Upper lobe of left lung (tissue), 6 donors: Measurements from ENCODE around the gene TSPAN11. TPM values are rescaled to one million over a fixed set of nuclear protein-coding genes. Genes with fewer than 3 reads are reported as not detected.

Experiments
- ATAC-seq, 2 donors: fragments of 200-7000 bp; cut with Tn5 transposase; one replicate each; pipeline ENCODE4 v1.9.1; 2022; ENCODE audit warnings: mild to moderate bottlenecking in 2 of 2, moderate library complexity in 2 of 2; ENCODE audit not compliant: low FRiP score in 2 of 2
- DNase-seq, 2 donors: peaks; one replicate each; pipeline ENCODE4 v3.0.0-alpha.2; 2019 to 2020
- H3K27ac ChIP-seq, 4 donors: fragments of 200-600 bp; sonication (generic); one replicate each; pipeline ENCODE4 v1.5.1; 2016 to 2019
- H3K27me3 ChIP-seq, 4 donors: fragments of 200-600 bp; sonication (generic); one replicate each; pipeline ENCODE4 v1.5.1; 2017 to 2019
- H3K36me3 ChIP-seq, 4 donors: fragments of 200-600 bp; sonication (generic); one replicate each; pipeline ENCODE4 v1.5.1; 2016 to 2019
- H3K4me1 ChIP-seq, 4 donors: fragments of 200-600 bp; sonication (generic); one replicate each; pipeline ENCODE4 v1.5.1; 2018 to 2019
- H3K4me3 ChIP-seq, 4 donors: fragments of 200-600 bp; sonication (generic); one replicate each; pipeline ENCODE4 v1.5.1; 2017 to 2019; ENCODE audit warnings: mild to moderate bottlenecking in 2 of 4, moderate library complexity in 1 of 4
- H3K9me3 ChIP-seq, 4 donors: fragments of 200-600 bp; sonication (generic); one replicate each; pipeline ENCODE4 v1.5.1; 2018 to 2019
- CTCF ChIP-seq, 6 experiments: fragments of 450-650 bp in 4 of 6; fragments of 200-600 bp in 2 of 6; sonication (generic) in 2 of 6; IDR thresholded peaks; one replicate each; pipeline ENCODE4 v1.5.1; 2016 to 2019; ENCODE audit warnings: antibody characterized with exemption in 6 of 6
- EP300 ChIP-seq, 4 donors: sonication (generic); formaldehyde crosslinking; IDR thresholded peaks; one replicate each; pipeline ENCODE4 v1.5.1; 2017; ENCODE audit warnings: antibody characterized with exemption in 4 of 4, control low read depth in 2 of 4
- POLR2A ChIP-seq, 4 donors: fragments of 450-650 bp; IDR thresholded peaks; one replicate each; pipeline ENCODE4 v1.5.1; 2016 to 2017; ENCODE audit warnings: antibody characterized with exemption in 4 of 4, mild to moderate bottlenecking in 2 of 4
- POLR2AphosphoS5 ChIP-seq, 2 donors: sonication (generic); formaldehyde crosslinking; IDR thresholded peaks; one replicate each; pipeline ENCODE4 v1.5.1; 2017; ENCODE audit warnings: antibody characterized with exemption in 2 of 2
- whole genome bisulfite sequencing, 2 donors: methylation state at CpG; one replicate each; pipeline ENCODE4 v1.1.5; 2017 to 2018; 5-methylcytosine and 5-hydroxymethylcytosine counted together
- total RNA-seq, 6 donors: library from RNA; depleted of rRNA in 4 of 6; stranded (reverse); fragments of >200 nt in 4 of 6; gene quantifications; one replicate each; pipeline versions ENCODE4 v1.1.0 to v1.2.1, GENCODE V29; 2016 to 2021
- donor health status: DM: no; HTN: no; CAD: no; lungs with moderate emphysema.
- donor health status: DM: no; HTN: yes; CAD: no; lungs with severe emphysema.

The TSPAN11 gene
- total RNA-seq, 6 donors from 2014 or later = 1.0 to 9.7 (median 3.5) TPM

- TF ChIP-seq POLR2AphosphoS5 (IDR thresholded peaks at IDR 0.05) (no peak), POLR2A (IDR thresholded peaks at IDR 0.05) (no peak), EP300 (IDR thresholded peaks at IDR 0.05) (no peak), CTCF (IDR thresholded peaks at IDR 0.05) (no peak)
- H3K36me3 ChIP-seq = no peaks in the 10 kb centered on the region
- DNase-seq (no peak), ATAC-seq (no peak)
- 77 to 94% methylated on average over 4 to 6 of the region's 6 CpGs for WGBS, 2 donors
- no peaks in the 10 kb centered on the region for H3K27me3 ChIP-seq
- H3K4me3 ChIP-seq = no peak overlapping the region
- H3K9me3 ChIP-seq = no peaks in the 10 kb centered on the region
- H3K4me1 ChIP-seq = peaks cover 0 to 4% (median 3%) of the 10 kb centered on the region in 4 donors
- H3K27ac ChIP-seq = no peak overlapping the region
Measured at GRCh38 chr12:30975581-30975980, 49.0 kb downstream of the TSPAN11 start.

- Histone ChIP-seq H3K4me3 (no peak overlapping the region), H3K27me3 (no peaks in the 10 kb centered on the region), H3K27ac (no peak overlapping the region), H3K9me3 (no peaks in the 10 kb centered on the region), H3K4me1 (no peaks in the 10 kb centered on the region), H3K36me3 (no peaks in the 10 kb centered on the region)
- ATAC-seq = no peak
- no peak for DNase-seq
- WGBS, 2 donors = 73 to 86% methylated on average over 4 to 7 of the region's 7 CpGs
- TF ChIP-seq POLR2A (IDR thresholded peaks at IDR 0.05) = no peak
- no peak for TF ChIP-seq CTCF (IDR thresholded peaks at IDR 0.05)
- TF ChIP-seq POLR2AphosphoS5 (IDR thresholded peaks at IDR 0.05) = no peak
- TF ChIP-seq EP300 (IDR thresholded peaks at IDR 0.05) = no peak
Measured at GRCh38 chr12:30976206-30976605, 49.7 kb downstream of the TSPAN11 start.

DNA sequence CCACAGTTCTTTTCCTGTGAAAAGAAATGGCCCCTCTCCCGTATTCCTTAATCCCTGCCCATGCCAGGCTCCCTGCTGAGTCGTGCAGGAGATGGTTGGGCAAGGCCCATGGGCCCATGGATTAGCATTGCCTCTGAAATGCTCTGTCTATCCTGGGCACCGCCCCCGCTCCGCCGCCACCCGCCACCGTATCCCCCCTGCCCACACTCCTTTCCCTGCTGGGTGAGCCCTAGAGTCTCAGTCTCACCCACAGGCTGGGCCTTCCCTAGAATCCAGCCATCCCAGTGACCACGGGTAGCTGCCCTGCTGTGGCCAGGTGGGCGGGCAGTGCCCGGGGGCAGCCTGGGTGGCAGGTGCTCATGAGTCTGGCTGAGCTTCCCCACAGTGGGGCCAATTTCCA is 50.6 kb downstream of the TSPAN11 start:
- H3K36me3 ChIP-seq = no peaks in the 10 kb centered on the region
- DNase-seq (no peak), ATAC-seq (no peak)
- H3K9me3 ChIP-seq = no peaks in the 10 kb centered on the region
- H3K27me3 ChIP-seq = no peaks in the 10 kb centered on the region
- no peak overlapping the region for H3K4me3 ChIP-seq
- no peaks in the 10 kb centered on the region for H3K4me1 ChIP-seq
- 87 to 96% methylated on average over 11 of the region's 11 CpGs for whole genome bisulfite sequencing, 2 donors
- H3K27ac ChIP-seq = no peak overlapping the region
- TF ChIP-seq EP300 (IDR thresholded peaks at IDR 0.05) (no peak), POLR2A (IDR thresholded peaks at IDR 0.05) (no peak), CTCF (IDR thresholded peaks at IDR 0.05) (no peak), POLR2AphosphoS5 (IDR thresholded peaks at IDR 0.05) (no peak)

- ATAC-seq = no peak
- no peaks in the 10 kb centered on the region for H3K9me3 ChIP-seq
- no peak for TF ChIP-seq EP300 (IDR thresholded peaks at IDR 0.05)
- TF ChIP-seq POLR2AphosphoS5 (IDR thresholded peaks at IDR 0.05) = no peak
- TF ChIP-seq CTCF (IDR thresholded peaks at IDR 0.05) = no peak
- no peaks in the 10 kb centered on the region for H3K27me3 ChIP-seq
- no peak for DNase-seq
- no peaks in the 10 kb centered on the region for H3K4me1 ChIP-seq
- no peak overlapping the region for H3K4me3 ChIP-seq
- H3K36me3 ChIP-seq = no peaks in the 10 kb centered on the region
- 76 to 93% methylated on average over 6 to 7 of the region's 7 CpGs for WGBS, 2 donors
- H3K27ac ChIP-seq = no peak overlapping the region
Measured at GRCh38 chr12:30977537-30978349, 51.2 kb downstream of the TSPAN11 start.

- no peak overlapping the region for H3K27ac ChIP-seq
- no peaks in the 10 kb centered on the region for H3K9me3 ChIP-seq
- 79 to 80% methylated on average over 7 of the region's 7 CpGs for WGBS, 2 donors
- no peaks in the 10 kb centered on the region for H3K36me3 ChIP-seq
- no peaks in the 10 kb centered on the region for H3K4me1 ChIP-seq
- H3K27me3 ChIP-seq = no peaks in the 10 kb centered on the region
- TF ChIP-seq POLR2AphosphoS5 (IDR thresholded peaks at IDR 0.05) (no peak), POLR2A (IDR thresholded peaks at IDR 0.05) (no peak), CTCF (IDR thresholded peaks at IDR 0.05) (no peak), EP300 (IDR thresholded peaks at IDR 0.05) (no peak)
- H3K4me3 ChIP-seq = no peak overlapping the region
- no peak for DNase-seq
- no peak for ATAC-seq
Measured at GRCh38 chr12:30978639-30979038, 52.1 kb downstream of the TSPAN11 start.
